Naive thymus-derived CD4-positive, alpha-beta T cell (primary cell): ENCODE results near the gene NARS2. TPM values are rescaled to one million over a fixed set of nuclear protein-coding genes. Genes with fewer than 3 reads are reported as not detected.

Experiments
- ATAC-seq: fragments of 150-1000 bp; cut with Tn5 transposase; 2 replicates; pipeline ENCODE4 v1.10.0; 2021; ENCODE audit warnings: mild to moderate bottlenecking, moderate library complexity
- CTCF ChIA-PET: fragments of 350-600 bp; sonication (Branson Sonifier 250); formaldehyde crosslinking; loops from one replicate; lab custom pipeline; 2021; ENCODE audit warnings: antibody characterized with exemption; lab: Charles Lee
- POLR2A ChIA-PET: fragments of 350-600 bp; sonication (Branson Sonifier 250); formaldehyde crosslinking; loops from one replicate; lab custom pipeline; 2021; ENCODE audit warnings: antibody characterized with exemption, inconsistent platforms; lab: Charles Lee
- DNase-seq, 9 donors: peaks; one replicate each; pipeline versions ENCODE4 v3.0.0 to v3.0.0-alpha.2; 2020 to 2022; ENCODE audit warnings: mixed read lengths in 1 of 9
- H3K27ac ChIP-seq: one replicate; pipeline ENCODE4 v1.7.0; 2013; ENCODE audit warnings: mild to moderate bottlenecking, low read depth, low read length, moderate library complexity
- H3K27me3 ChIP-seq, 2 donors: one replicate each; pipeline ENCODE4 v1.7.0; 2013; ENCODE audit warnings: low read length in 2 of 2, mild to moderate bottlenecking in 2 of 2, moderate library complexity in 2 of 2; ENCODE audit not compliant: control insufficient read depth in 2 of 2, insufficient read depth in 2 of 2
- H3K36me3 ChIP-seq, 3 experiments: 1 replicate in 2 of 3; 2 replicates in 1 of 3; pipeline ENCODE4 v1.7.0; 2013; ENCODE audit warnings: low read length in 3 of 3, mild to moderate bottlenecking in 3 of 3, moderate library complexity in 1 of 3; ENCODE audit not compliant: insufficient read depth in 3 of 3, control insufficient read depth in 2 of 3
- H3K4me1 ChIP-seq, 2 donors: one replicate each; pipeline ENCODE4 v1.7.0; 2013; ENCODE audit warnings: low read length in 2 of 2, mild to moderate bottlenecking in 2 of 2, moderate library complexity in 1 of 2; ENCODE audit not compliant: control insufficient read depth in 2 of 2, insufficient read depth in 2 of 2
- H3K4me3 ChIP-seq: 2 replicates; pipeline ENCODE4 v1.7.0; 2013; ENCODE audit warnings: mild to moderate bottlenecking, low read length
- H3K9me3 ChIP-seq, 3 experiments: 1 replicate in 2 of 3; 2 replicates in 1 of 3; pipeline ENCODE4 v1.7.0; 2013; ENCODE audit warnings: low read length in 3 of 3; ENCODE audit not compliant: control insufficient read depth in 2 of 3
- H3K27ac Mint-ChIP-seq, 9 donors: one replicate each; pipeline ENCODE4 v1.8.0; 2020 to 2022; ENCODE audit warnings: mixed read lengths in 9 of 9, mild to moderate bottlenecking in 8 of 9, moderate library complexity in 5 of 9, inconsistent platforms in 2 of 9
- H3K27me3 Mint-ChIP-seq, 5 donors: one replicate each; pipeline ENCODE4 v1.8.0; 2021 to 2022; ENCODE audit warnings: mixed read lengths in 5 of 5, mild to moderate bottlenecking in 1 of 5
- H3K36me3 Mint-ChIP-seq, 5 donors: one replicate each; pipeline ENCODE4 v1.8.0; 2020 to 2022; ENCODE audit warnings: mixed read lengths in 5 of 5, mild to moderate bottlenecking in 3 of 5, inconsistent platforms in 1 of 5
- H3K4me1 Mint-ChIP-seq, 7 donors: one replicate each; pipeline ENCODE4 v1.8.0; 2020 to 2022; ENCODE audit warnings: mixed read lengths in 7 of 7, mild to moderate bottlenecking in 3 of 7, inconsistent platforms in 1 of 7
- H3K4me3 Mint-ChIP-seq, 10 donors: one replicate each; pipeline ENCODE4 v1.8.0; 2020 to 2022; ENCODE audit warnings: mild to moderate bottlenecking in 10 of 10, mixed read lengths in 10 of 10, moderate library complexity in 6 of 10, inconsistent platforms in 2 of 10
- H3K9me3 Mint-ChIP-seq, 11 donors: one replicate each; pipeline ENCODE4 v1.8.0; 2020 to 2022; ENCODE audit warnings: mixed read lengths in 11 of 11, mild to moderate bottlenecking in 4 of 11, inconsistent platforms in 1 of 11, moderate library complexity in 1 of 11
- intact Hi-C, 2 donors: fragments of 100-400 bp; cut with micrococcal nuclease; formaldehyde crosslinking; loops; one replicate each; pipeline ENCODE4 v1.15.1; 2023
- polyA plus RNA-seq, 2 donors: library from polyadenylated mRNA; unstranded; fragments of 300-500 nt; fragmentation: Illumina TruSeq; gene quantifications; one replicate each; pipeline ENCODE4 v1.2.3, GENCODE V29; 2021
- total RNA-seq, 6 experiments: library from RNA in 5 of 6; stranded (reverse) in 5 of 6; gene quantifications; 1 replicate in 5 of 6; 2 replicates in 1 of 6; pipeline ENCODE4 v1.2.3 and lab custom pipeline; 2021 to 2026

NARS2 gene
- total and polyA plus RNA-seq, 7 experiments from 2014 or later = 9.3 to 21.5 (median 19.0) TPM

- H3K9me3 Mint-ChIP-seq = peaks cover 0 to 4% (median 0%) of the 10 kb centered on the region in 11 donors
- DNase-seq = no peak
- POLR2A ChIA-PET = no interaction called here
- CTCF ChIA-PET = interaction anchor here (0.6 kb wide), 1 partner anchor 1165 kb away, joined by 3 read pairs; no protein-coding TSS in a partner anchor
- no peak overlapping the region for H3K4me3 Mint-ChIP-seq
- no peak overlapping the region for H3K27ac Mint-ChIP-seq
- Histone ChIP-seq H3K27ac (no peak overlapping the region), H3K36me3 (no peaks in the 10 kb centered on the region), H3K9me3 (no peaks in the 10 kb centered on the region), H3K4me1 (no peaks in the 10 kb centered on the region), H3K4me3 (no peak overlapping the region), H3K27me3 (no peaks in the 10 kb centered on the region)
- ATAC-seq = no peak
- no peaks in the 10 kb centered on the region for H3K27me3 Mint-ChIP-seq
- peaks cover 8 to 40% (median 32%) of the 10 kb centered on the region in 7 donors for H3K4me1 Mint-ChIP-seq
- H3K36me3 Mint-ChIP-seq = peaks cover 3 to 18% (median 13%) of the 10 kb centered on the region in 5 donors
- intact Hi-C loops = no loop called here
These were observed 70.5 kb downstream of the NARS2 start for GRCh38 chr11:78504181-78504580.

- Mint-ChIP-seq H3K27me3 (no peaks in the 10 kb centered on the region), H3K27ac (no peak overlapping the region), H3K36me3 (peaks cover 0 to 6% (median 4%) of the 10 kb centered on the region in 5 donors), H3K9me3 (no peaks in the 10 kb centered on the region), H3K4me1 (peaks cover 2 to 24% (median 19%) of the 10 kb centered on the region in 7 donors), H3K4me3 (no peak overlapping the region)
- no peaks in the 10 kb centered on the region for H3K36me3 ChIP-seq
- intact Hi-C loops = no loop called here
- no peak overlapping the region for H3K4me3 ChIP-seq
- ATAC-seq (no peak), DNase-seq (no peak)
- no peaks in the 10 kb centered on the region for H3K9me3 ChIP-seq
- no peaks in the 10 kb centered on the region for H3K27me3 ChIP-seq
- no peak overlapping the region for H3K27ac ChIP-seq
- CTCF ChIA-PET = no interaction called here
- no peaks in the 10 kb centered on the region for H3K4me1 ChIP-seq
- POLR2A ChIA-PET = no interaction called here
These were observed 74.7 kb downstream of the NARS2 start for GRCh38 chr11:78499971-78500370.

- no peaks in the 10 kb centered on the region for H3K9me3 Mint-ChIP-seq
- CTCF ChIA-PET = no interaction called here
- Histone ChIP-seq H3K36me3 (no peaks in the 10 kb centered on the region), H3K27me3 (no peaks in the 10 kb centered on the region), H3K4me1 (no peaks in the 10 kb centered on the region), H3K9me3 (no peaks in the 10 kb centered on the region), H3K4me3 (no peak overlapping the region), H3K27ac (no peak overlapping the region)
- H3K27me3 Mint-ChIP-seq = no peaks in the 10 kb centered on the region
- ATAC-seq (no peak), DNase-seq (no peak)
- H3K36me3 Mint-ChIP-seq = peaks cover 0 to 14% (median 2%) of the 10 kb centered on the region in 5 donors
- no peak overlapping the region for H3K4me3 Mint-ChIP-seq
- no peak overlapping the region for H3K27ac Mint-ChIP-seq
- intact Hi-C loops = no loop called here
- peaks cover 0 to 12% (median 7%) of the 10 kb centered on the region in 7 donors for H3K4me1 Mint-ChIP-seq
- POLR2A ChIA-PET = no interaction called here
These were observed 77.4 kb downstream of the NARS2 start for GRCh38 chr11:78497293-78497692.

GRCh38 chr11:78493413-78493975 lies 81.2 kb downstream of the NARS2 start:
- H3K27me3 Mint-ChIP-seq = no peaks in the 10 kb centered on the region
- Histone ChIP-seq H3K36me3 (peaks cover 0 to 6% (median 0%) of the 10 kb centered on the region in 3 experiments), H3K4me3 (no peak overlapping the region), H3K27me3 (no peaks in the 10 kb centered on the region), H3K27ac (no peak overlapping the region), H3K9me3 (no peaks in the 10 kb centered on the region), H3K4me1 (no peaks in the 10 kb centered on the region)
- H3K9me3 Mint-ChIP-seq = no peaks in the 10 kb centered on the region
- H3K4me1 Mint-ChIP-seq = peaks cover 0 to 12% (median 4%) of the 10 kb centered on the region in 7 donors
- ChIA-PET POLR2A (no interaction called here), CTCF (interaction anchor here (0.9 kb wide), 1 partner anchor 80 kb away, joined by 5 read pairs; no protein-coding TSS in a partner anchor)
- DNase-seq (no peak), ATAC-seq (no peak)
- H3K27ac Mint-ChIP-seq = peak overlapping the region in 1 of 9 donors; percentile 9
- no peak overlapping the region for H3K4me3 Mint-ChIP-seq
- intact Hi-C loops = no loop called here
- H3K36me3 Mint-ChIP-seq = peaks cover 3 to 34% (median 16%) of the 10 kb centered on the region in 5 donors

GRCh38 chr11:78492973-78493372 lies 81.7 kb downstream of the NARS2 start:
- ATAC-seq (no peak), DNase-seq (no peak)
- ChIA-PET POLR2A (no interaction called here), CTCF (interaction anchor here (0.9 to 1.0 kb wide), 2 partner anchors 17 to 80 kb away, joined by 3 to 5 read pairs; no protein-coding TSS in a partner anchor)
- Mint-ChIP-seq H3K4me1 (peaks cover 0 to 7% (median 3%) of the 10 kb centered on the region in 7 donors), H3K27ac (no peak overlapping the region), H3K27me3 (no peaks in the 10 kb centered on the region), H3K9me3 (no peaks in the 10 kb centered on the region), H3K4me3 (no peak overlapping the region), H3K36me3 (peaks cover 3 to 39% (median 19%) of the 10 kb centered on the region in 5 donors)
- intact Hi-C loops = no loop called here
- Histone ChIP-seq H3K4me3 (no peak overlapping the region), H3K4me1 (no peaks in the 10 kb centered on the region), H3K36me3 (peaks cover 0 to 6% (median 0%) of the 10 kb centered on the region in 3 experiments), H3K27me3 (no peaks in the 10 kb centered on the region), H3K9me3 (no peaks in the 10 kb centered on the region), H3K27ac (no peak overlapping the region)

GRCh38 chr11:78489184-78489583 lies 85.5 kb downstream of the NARS2 start:
- Mint-ChIP-seq H3K36me3 (peaks cover 3 to 66% (median 41%) of the 10 kb centered on the region in 5 donors), H3K27ac (no peak overlapping the region), H3K9me3 (peaks cover 0 to under 1% (median 0%) of the 10 kb centered on the region in 11 donors), H3K27me3 (no peaks in the 10 kb centered on the region), H3K4me3 (no peak overlapping the region), H3K4me1 (peaks cover 0 to 3% (median 0%) of the 10 kb centered on the region in 7 donors)
- Histone ChIP-seq H3K9me3 (no peaks in the 10 kb centered on the region), H3K27me3 (no peaks in the 10 kb centered on the region), H3K4me1 (no peaks in the 10 kb centered on the region), H3K27ac (no peak overlapping the region), H3K4me3 (no peak overlapping the region), H3K36me3 (peaks cover 0 to 6% (median 0%) of the 10 kb centered on the region in 3 experiments)
- ATAC-seq (no peak), DNase-seq (no peak)
- CTCF ChIA-PET = no interaction called here
- POLR2A ChIA-PET = no interaction called here
- intact Hi-C loops = no loop called here

- H3K36me3 Mint-ChIP-seq = peaks cover 12 to 62% (median 35%) of the 10 kb centered on the region in 5 donors
- no peak overlapping the region for H3K4me3 ChIP-seq
- H3K4me1 ChIP-seq = no peaks in the 10 kb centered on the region
- H3K27ac Mint-ChIP-seq = no peak overlapping the region
- peaks cover 0 to 10% (median 0%) of the 10 kb centered on the region in 3 experiments for H3K36me3 ChIP-seq
- no peak for ATAC-seq
- no peak overlapping the region for H3K27ac ChIP-seq
- no peaks in the 10 kb centered on the region for H3K9me3 Mint-ChIP-seq
- H3K9me3 ChIP-seq = no peaks in the 10 kb centered on the region
- H3K4me3 Mint-ChIP-seq = no peak overlapping the region
- ChIA-PET CTCF (no interaction called here), POLR2A (no interaction called here)
- no peaks in the 10 kb centered on the region for H3K27me3 Mint-ChIP-seq
- H3K4me1 Mint-ChIP-seq = peaks cover 0 to 10% (median 6%) of the 10 kb centered on the region in 7 donors
- intact Hi-C loops = no loop called here
- no peaks in the 10 kb centered on the region for H3K27me3 ChIP-seq
- no peak for DNase-seq
These were observed 96.1 kb downstream of the NARS2 start for GRCh38 chr11:78478536-78478935.
